Measurements from ENCODE around the gene MTFP1.

The MTFP1 gene

GRCh38 chr22:30469165-30469564 is 43.6 kb downstream of the MTFP1 start:
- Histone ChIP-seq H3K4me2 (no peak overlapping the region), H3K9ac (no peak overlapping the region), H3K36me3 (no peaks in the 10 kb centered on the region), H3K27ac (no peak overlapping the region), H3K4me1 (no peaks in the 10 kb centered on the region), H3K27me3 (no peaks in the 10 kb centered on the region), H3K9me3 (no peaks in the 10 kb centered on the region), H4K20me1 (no peaks in the 10 kb centered on the region), H3K4me3 (no peak overlapping the region)
- no peak for TF ChIP-seq Cebpa-rat (IDR thresholded peaks at IDR 0.05)

DNA sequence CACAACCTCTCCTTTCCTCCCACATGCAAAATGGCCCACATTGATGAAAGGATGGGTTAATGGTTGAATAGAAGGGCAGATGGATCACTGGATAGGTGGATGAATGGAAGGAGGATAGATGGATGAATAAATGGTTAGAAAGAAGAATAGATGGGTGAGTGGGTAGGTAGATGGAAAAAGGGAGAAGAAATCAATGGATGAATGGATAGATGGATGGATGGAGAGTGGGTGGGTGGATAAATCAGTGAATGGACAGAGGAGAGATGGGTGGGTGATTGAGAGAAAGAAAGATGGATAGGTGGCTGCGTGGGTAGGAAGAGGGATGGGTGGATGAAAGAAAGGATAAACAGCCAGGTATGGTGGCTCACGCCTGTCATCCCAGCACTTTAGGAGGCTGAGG is 45.1 kb downstream of the MTFP1 start:
- no peak overlapping the region for H3K9ac ChIP-seq
- no peaks in the 10 kb centered on the region for H4K20me1 ChIP-seq
- H3K4me3 ChIP-seq = no peak overlapping the region
- H3K4me2 ChIP-seq = no peak overlapping the region
- no peaks in the 10 kb centered on the region for H3K36me3 ChIP-seq
- no peak overlapping the region for H3K27ac ChIP-seq
- no peaks in the 10 kb centered on the region for H3K27me3 ChIP-seq
- no peaks in the 10 kb centered on the region for H3K4me1 ChIP-seq
- no peaks in the 10 kb centered on the region for H3K9me3 ChIP-seq
- no peak for TF ChIP-seq Cebpa-rat (IDR thresholded peaks at IDR 0.05)

- H3K4me3 ChIP-seq = no peak within 1 kb of the TSS
- H3K27me3 ChIP-seq = no peaks in the 10 kb centered on the region
- no peak for TF ChIP-seq Cebpa-rat (IDR thresholded peaks at IDR 0.05)
- no peak within 1 kb of the TSS for H3K4me2 ChIP-seq
- no peaks in the 10 kb centered on the region for H3K36me3 ChIP-seq
- no peaks in the 10 kb centered on the region for H4K20me1 ChIP-seq
- no peak within 1 kb of the TSS for H3K9ac ChIP-seq
- no peak within 1 kb of the TSS for H3K27ac ChIP-seq
- no peaks in the 10 kb centered on the region for H3K4me1 ChIP-seq
- H3K9me3 ChIP-seq = no peaks in the 10 kb centered on the region
These were observed 46.2 kb downstream of the MTFP1 start, which contains the start of gene SEC14L3 for GRCh38 chr22:30471616-30472318. SEC14L3 (minus strand) TSS chr22:30472017; CDS start chr22:30471958, 59 bp downstream.

DNA sequence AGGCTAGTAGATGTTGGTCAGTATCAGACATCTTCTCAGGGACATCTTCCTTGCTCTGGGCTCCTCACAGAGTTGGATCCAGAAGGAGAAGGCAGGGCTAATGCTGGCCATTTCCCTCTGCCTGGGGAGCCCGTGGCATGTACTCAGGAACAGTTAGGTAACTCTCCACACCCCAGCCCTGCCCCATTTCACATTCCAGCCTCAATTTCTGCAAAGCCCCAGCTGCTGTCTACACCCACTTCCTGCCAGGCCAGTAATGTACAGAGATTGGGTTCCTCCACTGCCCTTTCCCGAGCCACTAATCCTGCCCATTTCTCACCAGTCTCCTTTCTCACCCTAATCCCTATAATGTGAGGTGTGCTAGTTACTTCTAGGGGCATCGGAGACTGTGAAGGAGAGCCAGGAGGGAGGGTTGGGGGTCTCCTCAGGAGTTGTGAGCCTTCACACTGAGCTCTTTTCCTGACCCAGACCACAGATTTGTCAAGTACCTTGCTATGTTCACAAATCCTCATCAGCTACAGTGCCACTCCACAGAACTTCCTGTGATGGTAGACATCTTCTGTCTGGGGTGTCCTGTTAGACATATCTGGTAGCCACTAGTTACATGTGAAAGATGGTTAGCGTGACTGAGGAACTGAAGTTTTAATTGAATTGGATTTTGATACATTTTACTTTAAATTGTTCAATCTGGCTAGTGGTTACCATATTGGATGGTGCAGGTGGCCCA is 47.6 kb downstream of the MTFP1 start:
- H3K36me3 ChIP-seq = no peaks in the 10 kb centered on the region
- no peak overlapping the region for H3K4me3 ChIP-seq
- no peak overlapping the region for H3K4me2 ChIP-seq
- no peaks in the 10 kb centered on the region for H4K20me1 ChIP-seq
- no peak overlapping the region for H3K27ac ChIP-seq
- H3K27me3 ChIP-seq = no peaks in the 10 kb centered on the region
- H3K4me1 ChIP-seq = no peaks in the 10 kb centered on the region
- H3K9me3 ChIP-seq = no peaks in the 10 kb centered on the region
- H3K9ac ChIP-seq = no peak overlapping the region
- no peak for TF ChIP-seq Cebpa-rat (IDR thresholded peaks at IDR 0.05)

DNA sequence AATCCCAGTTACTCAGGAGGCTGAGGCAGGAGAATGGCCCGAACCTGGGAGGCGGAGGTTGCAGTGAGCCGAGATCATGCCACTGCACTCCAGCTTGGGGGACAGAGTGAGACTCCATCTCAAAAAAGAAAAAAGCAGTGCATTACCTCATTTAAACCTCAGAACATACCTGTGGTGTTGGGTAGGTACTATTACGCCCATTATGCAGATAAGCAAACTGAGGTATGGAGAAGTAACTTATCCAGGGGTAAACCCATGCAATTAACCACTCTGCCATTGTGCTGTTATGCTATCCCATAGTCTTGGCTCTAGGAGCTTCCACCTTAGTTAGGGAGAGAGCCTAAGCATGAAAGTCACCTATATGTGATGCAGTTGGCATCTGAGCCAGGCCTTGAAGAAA is 48.6 kb downstream of the MTFP1 start:
- Histone ChIP-seq H3K9me3 (no peaks in the 10 kb centered on the region), H3K27me3 (no peaks in the 10 kb centered on the region), H3K27ac (no peak overlapping the region), H3K4me1 (no peaks in the 10 kb centered on the region), H3K4me3 (no peak overlapping the region), H4K20me1 (no peaks in the 10 kb centered on the region), H3K36me3 (no peaks in the 10 kb centered on the region), H3K4me2 (no peak overlapping the region), H3K9ac (no peak overlapping the region)
- no peak for TF ChIP-seq Cebpa-rat (IDR thresholded peaks at IDR 0.05)

DNA sequence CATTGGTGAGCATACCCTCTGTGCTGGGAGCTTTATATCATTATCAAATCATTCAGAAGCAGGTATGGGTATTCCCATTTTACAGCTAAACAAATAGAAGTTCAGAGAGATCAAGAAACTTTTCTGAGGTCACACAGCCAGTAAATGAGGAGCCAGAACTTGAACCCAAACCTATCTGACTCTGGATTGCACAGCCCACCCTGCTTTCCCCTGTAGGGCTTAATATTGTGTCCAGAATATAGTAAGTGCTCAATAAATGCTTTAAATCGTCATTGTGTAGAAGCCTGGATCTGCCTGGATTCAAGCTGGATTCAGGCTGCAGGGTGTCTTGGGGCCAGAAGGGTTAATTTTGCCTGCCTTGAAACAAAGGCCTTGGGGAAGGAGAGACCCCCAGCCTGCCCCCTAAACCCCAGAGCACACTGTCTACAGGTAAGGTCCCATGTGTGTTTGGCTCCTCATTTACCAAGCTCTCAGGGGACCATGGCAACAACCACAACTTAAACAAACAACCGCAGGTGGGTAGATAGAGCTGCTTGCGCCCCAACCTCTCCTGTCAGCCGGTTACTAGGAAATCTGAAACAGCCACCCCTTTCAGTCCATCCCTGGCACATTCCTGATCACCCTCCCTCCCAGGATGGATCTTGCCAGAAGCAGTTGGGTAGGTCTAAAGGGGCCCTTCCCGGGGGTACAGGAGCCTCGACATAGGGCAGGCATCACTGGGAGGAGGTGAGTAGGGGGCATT is 49.3 kb downstream of the MTFP1 start:
- H3K4me2 ChIP-seq = no peak overlapping the region
- H3K4me1 ChIP-seq = no peaks in the 10 kb centered on the region
- H3K27me3 ChIP-seq = no peaks in the 10 kb centered on the region
- H3K27ac ChIP-seq = no peak overlapping the region
- no peaks in the 10 kb centered on the region for H4K20me1 ChIP-seq
- no peaks in the 10 kb centered on the region for H3K9me3 ChIP-seq
- no peak overlapping the region for H3K4me3 ChIP-seq
- no peaks in the 10 kb centered on the region for H3K36me3 ChIP-seq
- no peak for TF ChIP-seq Cebpa-rat (IDR thresholded peaks at IDR 0.05)
- H3K9ac ChIP-seq = no peak overlapping the region
